Central memory CD8-positive, alpha-beta T cell (primary cell): ENCODE results near the gene ANAPC2.

ENCODE experiments used
- ATAC-seq: fragments of 150-1000 bp; cut with Tn5 transposase; replicated peaks from 2 replicates; pipeline ENCODE4 v1.10.0; 2022; ENCODE audit warnings: mild to moderate bottlenecking, moderate FRiP score, moderate number of reproducible peaks; ENCODE audit not compliant: poor library complexity, severe bottlenecking; ENCODE audit errors: extremely low read depth
- DNase-seq, 2 donors: peaks; one replicate each; pipeline ENCODE4 v3.0.0; 2021; ENCODE audit warnings: low spot score in 2 of 2
- H3K27ac Mint-ChIP-seq: one replicate; pipeline ENCODE4 v1.8.0; 2022; ENCODE audit warnings: low read depth, mild to moderate bottlenecking, moderate library complexity, mixed read lengths
- H3K27me3 Mint-ChIP-seq: one replicate; pipeline ENCODE4 v1.8.0; 2022; ENCODE audit warnings: mixed read lengths
- H3K36me3 Mint-ChIP-seq: one replicate; pipeline ENCODE4 v1.8.0; 2022; ENCODE audit warnings: mild to moderate bottlenecking, moderate library complexity, mixed read lengths; ENCODE audit not compliant: insufficient read depth
- H3K4me1 Mint-ChIP-seq: one replicate; pipeline ENCODE4 v1.8.0; 2022; ENCODE audit warnings: mixed read lengths
- H3K4me3 Mint-ChIP-seq: one replicate; pipeline ENCODE4 v1.8.0; 2022; ENCODE audit warnings: mild to moderate bottlenecking, moderate library complexity, mixed read lengths
- H3K9me3 Mint-ChIP-seq: one replicate; pipeline ENCODE4 v1.8.0; 2022; ENCODE audit warnings: mixed read lengths

ANAPC2 gene

GRCh38 chr9:137199411-137200121 is 11.2 kb upstream of the ANAPC2 start:
- Mint-ChIP-seq H3K4me3 (peak overlapping the region; percentile 78), H3K36me3 (peaks cover 5% of the 10 kb centered on the region), H3K4me1 (peaks cover 18% of the 10 kb centered on the region), H3K9me3 (no peaks in the 10 kb centered on the region), H3K27ac (no peak overlapping the region), H3K27me3 (no peaks in the 10 kb centered on the region)
- DNase-seq (no peak), ATAC-seq (no peak)

- H3K4me1 Mint-ChIP-seq = peaks cover 11% of the 10 kb centered on the region
- ATAC-seq (no peak), DNase-seq (no peak)
- no peak overlapping the region for H3K27ac Mint-ChIP-seq
- H3K36me3 Mint-ChIP-seq = peaks cover 5% of the 10 kb centered on the region
- H3K4me3 Mint-ChIP-seq = peak overlapping the region; percentile 78
- H3K27me3 Mint-ChIP-seq = no peaks in the 10 kb centered on the region
- no peaks in the 10 kb centered on the region for H3K9me3 Mint-ChIP-seq
These were observed 10.5 kb upstream of the ANAPC2 start for GRCh38 chr9:137198902-137199283.

GRCh38 chr9:137198051-137198901 is 9.9 kb upstream of the ANAPC2 start:
- Mint-ChIP-seq H3K9me3 (no peaks in the 10 kb centered on the region), H3K27me3 (no peaks in the 10 kb centered on the region), H3K36me3 (peaks cover 5% of the 10 kb centered on the region), H3K27ac (no peak overlapping the region), H3K4me1 (peaks cover 11% of the 10 kb centered on the region), H3K4me3 (peak overlapping the region; percentile 78)
- ATAC-seq (no peak), DNase-seq (no peak)

- H3K27ac Mint-ChIP-seq = no peak overlapping the region
- no peaks in the 10 kb centered on the region for H3K9me3 Mint-ChIP-seq
- H3K36me3 Mint-ChIP-seq = peaks cover 5% of the 10 kb centered on the region
- DNase-seq (no peak), ATAC-seq (no peak)
- no peaks in the 10 kb centered on the region for H3K27me3 Mint-ChIP-seq
- no peak overlapping the region for H3K4me3 Mint-ChIP-seq
- no peaks in the 10 kb centered on the region for H3K4me1 Mint-ChIP-seq
These were observed 7.3 kb upstream of the ANAPC2 start for GRCh38 chr9:137195525-137196220.

- no peaks in the 10 kb centered on the region for H3K27me3 Mint-ChIP-seq
- H3K9me3 Mint-ChIP-seq = no peaks in the 10 kb centered on the region
- no peak overlapping the region for H3K4me3 Mint-ChIP-seq
- no peak overlapping the region for H3K27ac Mint-ChIP-seq
- ATAC-seq (no peak), DNase-seq (no peak)
- peaks cover 5% of the 10 kb centered on the region for H3K36me3 Mint-ChIP-seq
- no peaks in the 10 kb centered on the region for H3K4me1 Mint-ChIP-seq
These were observed 6.5 kb upstream of the ANAPC2 start for GRCh38 chr9:137194909-137195308.

- DNase-seq (no peak), ATAC-seq (no peak)
- Mint-ChIP-seq H3K4me3 (no peak overlapping the region), H3K4me1 (peaks cover 3% of the 10 kb centered on the region), H3K27ac (no peak overlapping the region), H3K36me3 (peaks cover 4% of the 10 kb centered on the region), H3K9me3 (no peaks in the 10 kb centered on the region), H3K27me3 (no peaks in the 10 kb centered on the region)
These were observed 6.0 kb upstream of the ANAPC2 start for GRCh38 chr9:137194388-137194787.

GRCh38 chr9:137193771-137194170 is 5.4 kb upstream of the ANAPC2 start:
- H3K4me3 Mint-ChIP-seq = no peak overlapping the region
- H3K4me1 Mint-ChIP-seq = peaks cover 9% of the 10 kb centered on the region
- ATAC-seq (no peak), DNase-seq (no peak)
- H3K27ac Mint-ChIP-seq = no peak overlapping the region
- H3K9me3 Mint-ChIP-seq = no peaks in the 10 kb centered on the region
- H3K27me3 Mint-ChIP-seq = no peaks in the 10 kb centered on the region
- H3K36me3 Mint-ChIP-seq = peaks cover 8% of the 10 kb centered on the region

GRCh38 chr9:137192859-137193258 is 4.5 kb upstream of the ANAPC2 start:
- ATAC-seq (no peak), DNase-seq (no peak)
- H3K9me3 Mint-ChIP-seq = no peaks in the 10 kb centered on the region
- no peaks in the 10 kb centered on the region for H3K27me3 Mint-ChIP-seq
- no peak overlapping the region for H3K27ac Mint-ChIP-seq
- no peak overlapping the region for H3K4me3 Mint-ChIP-seq
- peaks cover 15% of the 10 kb centered on the region for H3K36me3 Mint-ChIP-seq
- H3K4me1 Mint-ChIP-seq = peaks cover 9% of the 10 kb centered on the region

GRCh38 chr9:137192448-137192780 is 4.1 kb upstream of the ANAPC2 start:
- no peak overlapping the region for H3K4me3 Mint-ChIP-seq
- H3K36me3 Mint-ChIP-seq = peaks cover 19% of the 10 kb centered on the region
- no peak overlapping the region for H3K27ac Mint-ChIP-seq

GRCh38 chr9:137191691-137192447 is 3.5 kb upstream of the ANAPC2 start:
- H3K4me3 Mint-ChIP-seq = no peak overlapping the region
- H3K9me3 Mint-ChIP-seq = no peaks in the 10 kb centered on the region
- H3K27me3 Mint-ChIP-seq = no peaks in the 10 kb centered on the region
- ATAC-seq = no peak
- no peak overlapping the region for H3K27ac Mint-ChIP-seq
- peaks cover 20% of the 10 kb centered on the region for H3K36me3 Mint-ChIP-seq
- no peak for DNase-seq
- peaks cover 18% of the 10 kb centered on the region for H3K4me1 Mint-ChIP-seq

More at GRCh38 chr9:137192448-137192780, 4.1 kb upstream of the ANAPC2 start:
- ATAC-seq = no peak
- no peak for DNase-seq
- Mint-ChIP-seq H3K4me1 (peaks cover 13% of the 10 kb centered on the region), H3K9me3 (no peaks in the 10 kb centered on the region), H3K27me3 (no peaks in the 10 kb centered on the region)

- peaks cover 18% of the 10 kb centered on the region for H3K4me1 Mint-ChIP-seq
- H3K4me3 Mint-ChIP-seq = peak overlapping the region; percentile 63
- no peaks in the 10 kb centered on the region for H3K27me3 Mint-ChIP-seq
- peaks cover 20% of the 10 kb centered on the region for H3K36me3 Mint-ChIP-seq
- H3K27ac Mint-ChIP-seq = peak overlapping the region; percentile 87
- DNase-seq (no peak), ATAC-seq (no peak)
- no peaks in the 10 kb centered on the region for H3K9me3 Mint-ChIP-seq
These were observed 2.9 kb upstream of the ANAPC2 start for GRCh38 chr9:137191245-137191644.

- ATAC-seq = no peak
- no peaks in the 10 kb centered on the region for H3K9me3 Mint-ChIP-seq
- H3K36me3 Mint-ChIP-seq = peaks cover 20% of the 10 kb centered on the region
- H3K4me1 Mint-ChIP-seq = peaks cover 18% of the 10 kb centered on the region
- no peak for DNase-seq
- H3K27me3 Mint-ChIP-seq = no peaks in the 10 kb centered on the region
- peak overlapping the region; percentile 63 for H3K4me3 Mint-ChIP-seq
- H3K27ac Mint-ChIP-seq = peak overlapping the region; percentile 87
These were observed 2.0 kb upstream of the ANAPC2 start for GRCh38 chr9:137190315-137190856.
